MM.1S (cell line): ENCODE results near the gene TMTC2.

ENCODE experiments used
- DNase-seq: peaks from one replicate; pipeline ENCODE4 v3.0.0-alpha.2; 2015
- H2AFZ ChIP-seq: fragments of 300-600 bp; sonication (generic); 2 replicates; pipeline ENCODE4 v1.6.0; 2016; ENCODE audit warnings: antibody characterized with exemption, low read length
- H3F3A ChIP-seq: fragments of 300-600 bp; sonication (generic); 2 replicates; pipeline ENCODE4 v1.6.1; 2016; ENCODE audit warnings: mild to moderate bottlenecking, antibody characterized with exemption, low read length, moderate library complexity, mixed read lengths; ENCODE audit not compliant: insufficient read depth
- H3K27ac ChIP-seq: fragments of 300-600 bp; sonication (generic); 2 replicates; pipeline ENCODE4 v1.5.1; 2016; ENCODE audit warnings: mild to moderate bottlenecking, low read length
- H3K27me3 ChIP-seq: fragments of 300-600 bp; sonication (generic); replicated peaks from 2 replicates; pipeline ENCODE4 v1.6.0; 2016; ENCODE audit warnings: low read length; ENCODE audit not compliant: insufficient read depth
- H3K36me3 ChIP-seq: fragments of 300-600 bp; sonication (generic); replicated peaks from 2 replicates; pipeline ENCODE4 v1.6.1; 2016; ENCODE audit warnings: mild to moderate bottlenecking, low read length, mixed read lengths; ENCODE audit not compliant: insufficient read depth
- H3K4me1 ChIP-seq: fragments of 300-600 bp; sonication (generic); 2 replicates; pipeline ENCODE4 v1.6.1; 2016; ENCODE audit warnings: low read length, mixed read lengths
- H3K4me2 ChIP-seq: fragments of 300-600 bp; sonication (generic); 2 replicates; pipeline ENCODE4 v1.6.0; 2016; ENCODE audit warnings: low read depth, low read length
- H3K4me3 ChIP-seq: fragments of 300-600 bp; sonication (generic); 2 replicates; pipeline ENCODE4 v1.5.1; 2016; ENCODE audit warnings: low read length, mixed read lengths
- H3K79me2 ChIP-seq: fragments of 300-600 bp; sonication (generic); 2 replicates; pipeline ENCODE4 v1.6.1; 2016; ENCODE audit warnings: mixed run types, low read length, mixed read lengths
- H3K9ac ChIP-seq: fragments of 300-600 bp; sonication (generic); 2 replicates; pipeline ENCODE4 v1.6.1; 2016; ENCODE audit warnings: low read length, mixed read lengths
- H3K9me2 ChIP-seq: fragments of 300-600 bp; sonication (generic); replicated peaks from 2 replicates; pipeline ENCODE4 v1.6.1; 2016; ENCODE audit warnings: mild to moderate bottlenecking, low read length, mixed read lengths; ENCODE audit not compliant: insufficient read depth
- H3K9me3 ChIP-seq: fragments of 300-600 bp; sonication (generic); replicated peaks from 2 replicates; pipeline ENCODE4 v1.6.1; 2016; ENCODE audit warnings: mild to moderate bottlenecking, low read length, mixed read lengths; ENCODE audit not compliant: insufficient read depth
- H4K20me1 ChIP-seq: fragments of 300-600 bp; sonication (generic); 2 replicates; pipeline ENCODE4 v1.6.1; 2016; ENCODE audit warnings: mild to moderate bottlenecking, low read length, moderate library complexity, mixed read lengths; ENCODE audit not compliant: insufficient read depth
- EZH2 ChIP-seq: fragments of 300-600 bp; sonication (generic); optimal IDR thresholded peaks from 2 replicates; pipeline ENCODE3; 2017; ENCODE audit warnings: low read depth, mild to moderate bottlenecking, antibody characterized with exemption, low read length, mixed read lengths
- EZH2phosphoT487 ChIP-seq: fragments of 300-600 bp; sonication (generic); IDR thresholded peaks from 2 replicates; pipeline ENCODE4 v1.6.1; 2018; ENCODE audit warnings: antibody characterized with exemption, low read length
- TF ChIP-seq, protein P1 (sequence below): fragments of 300-600 bp; sonication (generic); IDR thresholded peaks from 2 replicates; pipeline ENCODE4 v1.5.1; 2016; ENCODE audit warnings: antibody characterized with exemption, low read length, mixed read lengths

The TMTC2 gene

DNA sequence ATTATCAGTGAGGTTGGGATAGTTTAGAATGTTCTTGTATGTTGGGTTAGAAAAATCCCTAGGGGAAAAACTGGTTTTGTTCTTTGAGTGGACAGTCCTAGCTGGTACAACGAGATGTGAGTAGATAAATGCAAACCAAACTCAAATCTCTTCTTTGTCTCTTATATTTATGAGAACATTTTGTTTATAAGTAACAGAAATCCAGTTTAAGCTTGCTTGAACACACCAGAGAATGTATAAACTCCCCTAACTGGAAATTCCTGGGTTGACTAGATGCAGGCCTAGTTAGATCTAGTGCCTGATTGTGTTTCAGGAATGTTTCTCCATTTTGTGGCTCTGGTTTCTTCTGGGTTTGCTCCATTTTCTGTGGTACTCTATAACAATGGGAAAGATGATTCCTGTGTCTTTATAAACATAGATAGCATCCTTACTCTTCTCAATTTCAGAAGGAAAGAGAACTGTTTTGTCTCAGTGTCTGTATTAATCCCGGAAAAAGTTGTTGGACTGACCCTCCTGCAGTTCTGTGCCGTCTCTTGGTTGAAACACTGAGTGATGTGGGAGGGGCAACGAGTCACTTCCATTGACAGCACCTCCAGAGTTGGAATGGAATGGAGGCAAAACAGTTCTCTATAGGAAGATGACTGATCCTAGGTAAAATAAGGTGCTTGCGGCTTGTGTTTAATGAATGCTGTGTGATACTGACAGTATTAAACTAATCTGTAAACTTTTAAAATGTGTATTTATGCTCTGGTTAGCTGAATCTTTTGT is 244.8 kb downstream of the TMTC2 start:
- H2AFZ ChIP-seq, result no peak overlapping the region
- TF ChIP-seq EZH2phosphoT487 (no peak), EZH2 (no peak)
- TF ChIP-seq, protein P1, sequence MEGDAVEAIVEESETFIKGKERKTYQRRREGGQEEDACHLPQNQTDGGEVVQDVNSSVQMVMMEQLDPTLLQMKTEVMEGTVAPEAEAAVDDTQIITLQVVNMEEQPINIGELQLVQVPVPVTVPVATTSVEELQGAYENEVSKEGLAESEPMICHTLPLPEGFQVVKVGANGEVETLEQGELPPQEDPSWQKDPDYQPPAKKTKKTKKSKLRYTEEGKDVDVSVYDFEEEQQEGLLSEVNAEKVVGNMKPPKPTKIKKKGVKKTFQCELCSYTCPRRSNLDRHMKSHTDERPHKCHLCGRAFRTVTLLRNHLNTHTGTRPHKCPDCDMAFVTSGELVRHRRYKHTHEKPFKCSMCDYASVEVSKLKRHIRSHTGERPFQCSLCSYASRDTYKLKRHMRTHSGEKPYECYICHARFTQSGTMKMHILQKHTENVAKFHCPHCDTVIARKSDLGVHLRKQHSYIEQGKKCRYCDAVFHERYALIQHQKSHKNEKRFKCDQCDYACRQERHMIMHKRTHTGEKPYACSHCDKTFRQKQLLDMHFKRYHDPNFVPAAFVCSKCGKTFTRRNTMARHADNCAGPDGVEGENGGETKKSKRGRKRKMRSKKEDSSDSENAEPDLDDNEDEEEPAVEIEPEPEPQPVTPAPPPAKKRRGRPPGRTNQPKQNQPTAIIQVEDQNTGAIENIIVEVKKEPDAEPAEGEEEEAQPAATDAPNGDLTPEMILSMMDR, result no peak
- H3K27ac ChIP-seq, result no peak overlapping the region
- H3K36me3 ChIP-seq, result no peaks in the 10 kb centered on the region
- H4K20me1 ChIP-seq, result no peaks in the 10 kb centered on the region
- H3K9me2 ChIP-seq, result no peaks in the 10 kb centered on the region
- no peak overlapping the region for H3K4me3 ChIP-seq
- no peak overlapping the region for H3K4me2 ChIP-seq
- no peaks in the 10 kb centered on the region for H3K9me3 ChIP-seq
- H3K27me3 ChIP-seq, result no peaks in the 10 kb centered on the region
- H3K79me2 ChIP-seq, result no peaks in the 10 kb centered on the region
- H3K9ac ChIP-seq, result no peak overlapping the region
- no peak for DNase-seq
- no peaks in the 10 kb centered on the region for H3F3A ChIP-seq
- H3K4me1 ChIP-seq, result no peaks in the 10 kb centered on the region

DNA sequence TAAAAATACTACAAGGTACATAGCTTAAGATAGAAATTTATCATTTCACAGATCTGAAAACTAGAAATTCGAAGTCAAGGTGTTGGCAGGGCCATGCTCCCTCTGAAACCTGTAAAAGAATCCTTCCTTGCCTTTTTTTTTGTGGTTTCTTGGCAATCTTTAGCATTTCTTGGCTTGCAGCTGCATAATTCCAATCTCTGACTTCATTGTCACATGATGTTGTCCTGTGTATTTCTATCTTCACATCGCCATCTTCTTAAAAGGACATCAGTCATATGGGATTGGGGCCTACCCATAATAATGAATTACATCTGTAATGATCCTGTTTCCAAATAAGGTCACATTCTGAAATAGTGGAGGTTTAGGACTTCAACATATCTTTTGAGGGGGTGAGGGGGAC is 250.4 kb downstream of the TMTC2 start:
- H3K4me3 ChIP-seq, result no peak overlapping the region
- H3K9me3 ChIP-seq, result no peaks in the 10 kb centered on the region
- no peaks in the 10 kb centered on the region for H3K27me3 ChIP-seq
- H3K4me1 ChIP-seq, result no peaks in the 10 kb centered on the region
- no peaks in the 10 kb centered on the region for H3K36me3 ChIP-seq
- no peak for DNase-seq
- H3K9me2 ChIP-seq, result no peaks in the 10 kb centered on the region
- H3K4me2 ChIP-seq, result no peak overlapping the region
- H4K20me1 ChIP-seq, result no peaks in the 10 kb centered on the region
- no peak overlapping the region for H3K27ac ChIP-seq
- TF ChIP-seq EZH2 (no peak), EZH2phosphoT487 (no peak)
- TF ChIP-seq, protein P1, result no peak
- H2AFZ ChIP-seq, result no peak overlapping the region
- H3K79me2 ChIP-seq, result no peaks in the 10 kb centered on the region
- no peak overlapping the region for H3K9ac ChIP-seq
- no peaks in the 10 kb centered on the region for H3F3A ChIP-seq

DNA sequence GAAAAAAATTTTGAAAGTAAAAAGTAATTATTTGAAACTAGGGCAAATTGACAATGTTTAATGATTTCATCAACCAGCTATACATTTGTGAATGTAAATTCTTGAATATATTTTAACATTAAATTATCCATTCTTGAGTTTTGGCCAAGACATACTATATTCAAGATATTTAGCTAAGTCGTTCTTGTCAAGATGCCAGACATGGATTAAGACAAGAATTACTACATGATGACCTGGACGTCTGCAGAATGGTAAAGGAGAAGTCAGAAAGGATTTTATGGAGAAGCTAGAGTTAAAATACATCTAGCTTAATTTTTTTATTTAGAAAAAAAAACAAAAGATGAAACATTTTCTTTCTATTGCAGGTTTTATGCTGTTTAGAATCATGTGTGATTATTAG is 255.8 kb downstream of the TMTC2 start:
- Histone ChIP-seq H3K27ac (no peak overlapping the region), H3K79me2 (no peaks in the 10 kb centered on the region), H2AFZ (no peak overlapping the region), H3K9me3 (no peaks in the 10 kb centered on the region; the same call in 1 of the 2 replicates), H3K4me1 (no peaks in the 10 kb centered on the region), H3F3A (no peaks in the 10 kb centered on the region), H3K9me2 (no peaks in the 10 kb centered on the region), H3K9ac (no peak overlapping the region), H3K4me3 (no peak overlapping the region), H3K36me3 (no peaks in the 10 kb centered on the region), H4K20me1 (no peaks in the 10 kb centered on the region), H3K27me3 (no peaks in the 10 kb centered on the region), H3K4me2 (no peak overlapping the region)
- no peak for DNase-seq
- TF ChIP-seq EZH2, result no peak
- TF ChIP-seq EZH2phosphoT487, result no peak
- TF ChIP-seq, protein P1, result no peak
